Suppressor macrophage treated with lipopolysaccharide for 4 hours (primary cell): Measurements from ENCODE around the gene NT5C1A.

Experiments used
- DNase-seq: peaks from one replicate; pipeline ENCODE4 v3.0.0-alpha.2; 2020

NT5C1A gene

GRCh38 chr1:39689214-39689613 is 17.3 kb upstream of the NT5C1A start:
- no peak for DNase-seq

DNA sequence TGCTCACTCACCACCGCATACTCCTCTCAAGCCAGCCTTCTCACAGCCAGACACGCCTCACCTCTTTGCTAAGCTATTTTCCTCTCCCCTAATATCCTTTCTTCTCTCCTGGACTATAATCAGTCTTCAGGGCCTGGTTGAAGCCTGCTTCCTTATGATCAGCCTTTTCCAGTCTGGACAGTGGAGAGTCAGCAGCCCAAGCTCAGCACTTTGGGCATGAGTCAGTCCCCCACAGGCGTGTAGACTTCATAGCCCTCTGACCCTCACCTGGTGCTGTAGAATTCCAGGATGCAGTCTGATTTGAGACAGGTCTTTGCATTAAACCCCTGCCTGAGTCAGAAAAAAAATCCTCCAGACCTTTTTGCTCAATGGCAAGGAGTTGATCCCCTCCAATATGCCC is 16.8 kb upstream of the NT5C1A start:
- DNase-seq: no peak

DNA sequence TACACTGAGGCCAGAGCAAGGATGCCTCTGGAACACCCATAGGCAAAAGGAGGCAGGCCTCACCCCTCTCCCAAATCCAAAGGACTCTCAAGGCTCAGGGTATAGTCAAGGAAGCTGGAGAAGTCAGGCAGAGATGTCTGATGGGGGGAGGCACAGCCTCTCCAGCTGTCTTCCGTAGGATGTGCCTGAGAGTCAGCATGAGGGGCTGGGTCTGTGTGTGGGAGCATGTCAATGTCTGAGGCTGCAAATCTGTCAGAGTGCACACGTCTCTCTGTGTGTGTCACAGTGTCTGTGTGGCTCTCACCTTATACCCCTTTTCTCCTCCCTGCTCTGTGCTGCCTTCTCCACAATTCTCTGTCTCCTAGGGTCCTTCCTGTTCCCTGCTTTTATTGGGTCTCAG is 15.3 kb upstream of the NT5C1A start:
- no peak for DNase-seq

GRCh38 chr1:39685071-39685470 is 13.2 kb upstream of the NT5C1A start:
- DNase-seq: no peak

DNA sequence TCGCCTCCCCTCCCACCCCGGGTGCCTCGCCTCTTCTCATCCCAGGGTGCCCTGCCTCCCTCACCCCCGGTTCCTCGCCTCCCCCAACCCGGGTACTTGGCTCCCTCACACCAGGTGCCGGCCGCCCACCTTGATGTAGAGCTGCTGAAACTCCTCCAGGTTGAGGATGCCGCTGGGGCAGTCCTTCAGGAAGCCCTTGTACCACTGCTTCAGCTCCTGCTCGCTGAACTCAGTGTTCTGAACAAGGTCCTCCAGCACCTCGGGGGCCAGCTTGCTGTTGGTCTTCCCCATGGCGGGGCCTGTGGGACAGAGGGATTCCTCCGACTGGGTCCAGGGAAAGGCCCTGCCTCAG is 12.4 kb upstream of the NT5C1A start:
- no peak for DNase-seq

DNA sequence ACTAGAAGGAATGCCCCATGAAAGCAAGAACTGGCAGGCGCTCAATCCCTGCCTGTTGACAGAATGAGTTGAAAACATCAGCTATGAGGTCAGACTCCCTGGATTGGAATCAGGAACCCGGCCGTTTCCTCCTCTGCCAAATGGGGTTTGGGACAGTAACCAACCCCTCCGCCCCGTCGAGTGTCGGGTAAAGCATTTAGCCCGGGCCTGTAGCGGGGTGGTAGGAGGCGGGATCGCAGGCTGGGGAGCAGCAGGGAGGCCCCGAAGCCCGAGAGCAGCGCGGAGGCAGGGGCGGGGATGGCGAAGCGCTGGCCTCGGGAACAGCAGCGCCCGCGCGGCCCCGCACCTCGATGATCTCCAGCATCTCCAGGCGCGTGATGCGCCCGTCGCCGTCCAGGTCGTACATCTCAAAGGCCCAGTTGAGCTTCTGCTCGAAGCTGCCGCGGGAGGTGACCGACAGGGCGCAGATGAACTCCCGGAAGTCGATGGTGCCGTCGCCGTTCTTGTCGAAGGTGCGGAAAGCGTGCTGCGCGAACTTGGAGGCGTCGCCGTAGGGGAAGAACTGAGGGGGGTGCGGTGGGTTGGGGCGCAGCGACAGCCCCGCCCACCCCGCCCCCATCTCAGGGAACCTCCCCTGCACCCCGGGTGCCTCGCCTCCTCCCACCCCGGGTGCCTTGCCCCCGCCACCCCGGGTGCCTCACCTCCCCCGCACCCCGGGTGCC is 11.8 kb upstream of the NT5C1A start:
- DNase-seq: no peak

DNA sequence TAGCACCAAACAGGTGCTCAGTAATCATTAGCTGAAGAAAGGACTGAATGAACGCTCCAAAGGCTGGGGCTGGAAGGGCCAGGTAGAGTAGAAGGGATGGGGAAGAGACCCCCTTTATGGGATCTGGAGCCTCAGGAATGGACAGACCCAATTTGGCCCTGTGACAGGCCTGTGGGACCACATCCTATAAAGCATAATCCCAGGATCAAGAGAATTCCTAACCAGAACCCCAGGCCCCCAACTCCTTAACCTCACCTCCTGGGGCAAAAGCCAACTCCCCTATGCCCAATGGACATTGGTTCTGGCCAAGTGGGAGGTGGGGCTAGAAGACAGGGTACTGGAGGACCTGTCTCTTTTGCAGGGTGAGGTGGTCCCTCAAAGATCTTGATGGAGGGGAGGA is 10.1 kb upstream of the NT5C1A start:
- no peak for DNase-seq

DNA sequence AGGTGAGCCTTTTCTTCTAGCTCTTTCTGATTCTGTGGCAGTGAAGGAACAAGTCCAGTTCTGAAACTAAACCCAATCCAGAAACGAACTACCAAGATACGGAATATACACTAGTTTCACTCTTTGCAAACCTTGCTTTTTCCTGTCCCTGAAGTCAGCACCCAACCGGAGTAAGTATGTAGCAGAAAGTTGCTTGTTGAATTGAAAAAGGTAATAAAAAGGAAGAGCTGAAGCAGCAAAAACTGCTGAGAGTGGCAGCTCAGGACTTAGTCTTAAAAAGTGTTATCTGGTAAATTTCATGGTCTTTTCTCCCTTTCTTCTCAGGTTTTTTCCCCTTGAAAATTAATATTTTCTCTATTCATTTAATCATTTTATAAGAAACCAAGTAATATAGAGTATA is 9.4 kb upstream of the NT5C1A start:
- DNase-seq: no peak

DNA sequence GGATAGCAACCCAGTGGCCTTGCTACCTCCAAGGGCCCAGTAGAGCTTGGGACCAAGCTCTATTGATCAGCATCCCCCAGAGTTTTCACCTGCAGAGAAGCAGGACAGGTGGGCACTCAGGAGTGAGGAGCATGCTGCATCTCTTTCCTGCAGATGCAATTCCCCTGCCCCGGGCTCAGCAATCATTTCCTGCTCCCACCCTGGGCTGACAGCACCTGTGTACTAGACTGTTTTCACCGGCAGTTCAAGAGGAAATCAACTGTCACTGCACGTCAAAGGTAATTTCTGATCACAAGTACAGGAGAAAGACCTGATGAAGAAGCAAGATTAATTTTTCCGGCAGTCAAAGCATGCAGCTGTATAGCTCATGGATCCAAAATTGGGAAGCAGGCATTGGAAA is 8.8 kb upstream of the NT5C1A start:
- no peak for DNase-seq

GRCh38 chr1:39679821-39680220 is 7.9 kb upstream of the NT5C1A start:
- DNase-seq: no peak

- DNase-seq: no peak
Measured at GRCh38 chr1:39678889-39679288, 7.0 kb upstream of the NT5C1A start.

- no peak for DNase-seq
Measured at GRCh38 chr1:39677645-39678044, 5.7 kb upstream of the NT5C1A start.

GRCh38 chr1:39676948-39677548 is 5.1 kb upstream of the NT5C1A start:
- no peak for DNase-seq

DNA sequence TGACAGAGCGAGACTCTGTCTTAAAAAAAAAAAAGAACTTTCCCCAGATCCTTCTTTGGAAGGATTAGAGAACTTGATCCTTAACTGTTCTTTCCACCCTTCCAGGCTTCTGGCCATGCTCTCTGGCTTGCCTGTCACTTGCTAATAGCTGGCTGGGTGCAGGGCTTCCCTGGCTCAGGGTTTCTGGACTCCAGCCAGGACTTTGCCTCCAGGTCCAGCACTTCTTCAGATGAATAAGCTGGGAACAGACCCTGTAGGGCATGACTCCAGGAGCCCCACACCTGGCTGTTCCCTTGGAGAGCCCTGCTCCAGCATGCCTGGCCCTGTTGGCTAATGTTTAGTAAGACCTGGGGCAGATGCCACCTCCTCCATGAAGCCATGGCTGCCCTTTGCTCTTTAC is 3.3 kb upstream of the NT5C1A start:
- no peak for DNase-seq

DNA sequence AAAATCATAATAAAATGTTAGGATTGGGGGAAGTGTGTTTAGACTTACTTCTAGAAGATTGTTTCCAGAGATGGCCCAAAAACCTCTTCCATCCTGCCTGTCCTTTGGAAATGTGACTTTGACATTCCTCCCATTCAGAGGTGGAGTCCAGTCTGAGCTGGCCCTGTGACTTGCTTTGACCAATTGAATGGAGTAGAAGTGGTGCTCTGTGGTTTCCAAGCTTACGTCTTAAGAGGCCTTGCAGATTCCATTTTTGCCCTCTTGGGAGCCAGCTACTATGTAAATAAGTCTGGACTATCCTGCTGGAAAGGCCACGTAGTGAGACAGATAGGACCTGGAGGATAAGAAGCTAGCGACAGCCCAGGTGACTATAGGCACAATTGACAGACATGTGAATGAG is 1.3 kb upstream of the NT5C1A start:
- no peak for DNase-seq

DNA sequence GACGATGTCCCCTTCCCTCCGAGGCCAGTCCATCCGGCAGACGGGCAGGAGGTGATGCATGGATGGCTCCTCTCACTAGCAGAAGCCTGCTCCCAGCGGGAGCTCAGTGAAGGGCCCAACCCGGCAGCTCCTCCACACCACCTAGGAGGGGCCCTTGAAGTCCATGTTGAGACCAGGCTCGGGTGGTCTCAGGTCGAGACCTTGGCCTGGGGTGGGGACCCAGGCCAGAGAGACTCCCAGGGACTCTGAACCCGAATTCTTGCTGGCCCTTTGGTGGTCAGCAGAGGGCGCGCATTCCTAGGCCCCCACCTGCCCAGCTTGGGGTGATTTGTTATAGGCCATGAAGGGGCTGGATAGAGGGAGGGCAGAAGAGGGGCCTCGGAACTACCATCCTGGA is 642 bp upstream of the NT5C1A start:
- no peak for DNase-seq

- no peak for DNase-seq
Measured at GRCh38 chr1:39671433-39671792, 494 bp downstream of the NT5C1A start.

DNA sequence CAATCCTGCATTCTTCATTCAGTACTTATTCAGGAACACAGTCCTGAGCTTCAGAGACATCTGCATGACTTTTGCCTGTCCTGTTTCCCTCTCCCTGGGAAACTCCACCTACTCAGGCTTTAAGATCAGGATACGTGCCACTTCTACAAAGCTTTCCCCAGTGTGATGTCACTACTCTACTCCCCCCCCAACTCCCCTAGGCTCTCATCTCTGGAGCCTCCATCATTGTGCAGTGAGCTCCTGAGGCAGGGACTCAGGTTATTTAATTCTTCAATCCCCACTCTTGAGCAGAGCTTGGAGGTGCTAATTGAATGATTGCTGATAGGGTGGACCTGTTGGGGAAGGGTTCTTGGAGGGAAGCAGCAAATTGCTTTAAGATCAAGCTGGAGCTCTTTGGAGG is 1.2 kb downstream of the NT5C1A start:
- DNase-seq: no peak

DNA sequence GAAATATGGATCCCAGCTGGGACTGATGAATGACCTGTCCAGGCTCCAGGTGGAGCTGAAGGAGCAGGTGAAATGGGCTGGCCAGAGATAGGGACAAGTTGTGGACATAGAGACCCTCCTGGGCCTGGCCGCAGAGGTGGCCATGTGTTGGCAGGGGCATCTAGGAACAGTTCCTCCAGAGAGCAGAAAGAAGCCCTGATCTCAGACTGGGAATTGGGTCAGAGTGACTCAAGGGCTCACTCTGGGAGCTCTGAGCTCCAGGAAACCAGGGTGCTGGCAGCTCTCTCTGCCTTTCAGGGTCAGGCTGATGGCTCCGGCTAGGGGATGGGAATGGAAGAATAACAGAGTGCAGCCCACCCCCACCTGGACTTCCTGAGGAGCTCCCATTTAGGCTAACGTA is 3.0 kb downstream of the NT5C1A start:
- no peak for DNase-seq

DNA sequence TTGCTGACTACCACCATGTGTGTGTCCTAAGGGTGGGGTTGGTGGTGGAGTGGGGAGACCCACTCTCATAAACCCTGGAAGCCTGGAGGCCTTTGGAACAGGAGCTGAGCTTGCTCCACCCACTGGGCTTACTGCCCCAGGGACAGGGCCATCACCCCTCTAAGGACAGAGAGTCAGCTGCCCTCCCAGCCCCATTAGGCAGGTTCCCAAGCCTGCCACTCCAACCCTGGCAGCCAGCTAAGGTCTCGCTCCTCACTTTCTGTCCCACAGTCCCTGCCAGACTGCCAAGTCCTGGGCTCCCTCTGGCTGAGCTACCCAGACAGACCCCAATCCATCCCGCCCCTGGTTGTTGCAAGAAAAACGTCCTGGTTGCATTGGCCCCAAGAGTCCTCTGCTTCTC is 3.8 kb downstream of the NT5C1A start:
- DNase-seq: no peak

- DNase-seq: no peak
Measured at GRCh38 chr1:39666772-39667171, 5.1 kb downstream of the NT5C1A start.

DNA sequence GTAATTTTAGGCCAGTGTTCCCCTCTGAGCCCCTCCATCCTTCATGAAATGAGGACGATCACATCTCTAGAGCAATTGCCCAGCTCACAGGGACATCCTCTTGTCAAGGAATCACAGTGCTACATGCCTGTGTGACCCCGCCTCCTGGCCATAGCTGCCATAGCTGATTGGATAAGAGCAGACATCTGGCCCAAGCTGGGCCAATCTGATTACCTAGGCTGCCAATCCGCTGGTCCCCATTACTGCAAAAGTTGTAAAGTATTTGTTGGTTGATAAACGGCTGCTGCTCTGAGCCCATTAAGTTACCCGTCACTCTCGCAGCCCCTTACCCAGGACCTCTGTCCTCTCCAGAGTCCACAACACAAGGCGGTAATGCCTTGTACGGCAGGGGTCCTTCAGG is 8.3 kb downstream of the NT5C1A start:
- no peak for DNase-seq

DNA sequence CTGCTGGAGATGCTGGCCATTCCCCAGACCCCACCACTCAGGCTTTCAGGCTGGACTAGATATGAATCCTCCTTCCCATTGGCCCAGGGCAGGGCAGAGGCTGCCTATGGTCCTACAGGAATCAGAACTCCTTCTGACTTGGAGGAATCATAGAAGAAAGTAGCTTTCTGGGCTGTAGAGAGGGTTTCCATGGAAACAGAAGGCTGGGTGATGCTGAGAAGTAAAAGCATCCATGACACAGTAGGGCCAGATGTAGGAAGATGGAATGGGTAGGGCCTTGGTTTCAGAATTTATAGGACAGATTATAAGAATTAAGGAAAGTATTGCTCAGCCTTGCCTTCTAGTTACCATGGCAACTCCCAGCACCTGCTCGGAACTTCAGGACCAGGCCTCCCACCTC is 9.0 kb downstream of the NT5C1A start:
- DNase-seq: no peak

DNA sequence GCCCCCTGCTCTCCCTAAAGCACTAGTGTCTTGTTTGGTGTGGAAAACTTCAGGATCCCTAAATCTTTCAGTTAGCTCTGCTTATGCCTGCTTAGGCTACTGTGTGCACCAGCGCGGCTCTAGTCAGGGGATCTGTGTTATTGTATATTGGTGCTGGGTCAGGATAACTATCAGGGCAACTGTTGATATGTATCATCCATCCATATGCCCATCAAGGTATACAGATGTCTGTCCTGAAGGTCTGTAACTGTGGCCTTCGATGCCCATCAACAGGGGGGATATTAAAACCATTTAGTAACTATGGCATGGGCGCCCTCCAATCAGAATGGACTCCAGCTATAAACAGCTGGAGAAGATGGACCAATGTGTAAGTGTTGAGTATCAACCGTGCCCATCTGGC is 12.4 kb downstream of the NT5C1A start:
- DNase-seq: no peak

GRCh38 chr1:39659110-39659509 is 12.8 kb downstream of the NT5C1A start:
- no peak for DNase-seq
